Tibial nerve (tissue), 4 donors: ENCODE measurements around the gene SMAD2. TPM values are rescaled to one million over a fixed set of nuclear protein-coding genes. Genes with fewer than 3 reads are reported as not detected.

Experiments used
- DNase-seq, 2 donors: peaks; one replicate each; pipeline ENCODE4 v3.0.0-alpha.2; 2019; ENCODE audit warnings: low spot score in 2 of 2
- H3K27ac ChIP-seq, 4 donors: fragments of 200-600 bp; sonication (generic) in 3 of 4; one replicate each; pipeline ENCODE4 v1.5.1; 2017 to 2019; ENCODE audit warnings: mild to moderate bottlenecking in 1 of 4
- H3K27me3 ChIP-seq, 2 donors: fragments of 200-600 bp; sonication (generic) in 1 of 2; one replicate each; pipeline versions ENCODE4 v1.5.1 to v1.6.0; 2017 to 2019
- H3K36me3 ChIP-seq, 3 donors: fragments of 200-600 bp; sonication (generic); one replicate each; pipeline ENCODE4 v1.5.1; 2018 to 2019
- H3K4me1 ChIP-seq, 4 donors: fragments of 200-600 bp; sonication (generic) in 3 of 4; one replicate each; pipeline ENCODE4 v1.5.1; 2017 to 2019
- H3K4me3 ChIP-seq, 4 donors: fragments of 200-600 bp; sonication (generic) in 3 of 4; one replicate each; pipeline ENCODE4 v1.5.1; 2017 to 2019; ENCODE audit warnings: mild to moderate bottlenecking in 1 of 4, moderate library complexity in 1 of 4
- H3K9me3 ChIP-seq, 4 donors: fragments of 200-600 bp; sonication (generic) in 3 of 4; one replicate each; pipeline ENCODE4 v1.5.1; 2017 to 2019
- CTCF ChIP-seq, 5 experiments: fragments of 200-600 bp in 3 of 5; fragments of 450-650 bp in 2 of 5; sonication (generic) in 3 of 5; IDR thresholded peaks; one replicate each; pipeline ENCODE4 v1.5.1; 2016 to 2019; ENCODE audit warnings: antibody characterized with exemption in 5 of 5, mild to moderate bottlenecking in 3 of 5, moderate library complexity in 2 of 5
- EP300 ChIP-seq, 2 donors: sonication (generic); formaldehyde crosslinking; IDR thresholded peaks; one replicate each; pipeline ENCODE4 v1.6.1; 2017; ENCODE audit warnings: antibody characterized with exemption in 2 of 2, mild to moderate bottlenecking in 1 of 2
- POLR2A ChIP-seq, 2 donors: fragments of 450-650 bp; IDR thresholded peaks; one replicate each; pipeline ENCODE4 v1.6.1; 2017; ENCODE audit warnings: antibody characterized with exemption in 2 of 2, mild to moderate bottlenecking in 2 of 2, moderate library complexity in 2 of 2
- WGBS, 2 donors: methylation state at CpG; one replicate each; pipeline ENCODE4 v1.1.5; 2018; 5-methylcytosine and 5-hydroxymethylcytosine counted together
- total RNA-seq, 4 donors: library from RNA; depleted of rRNA; stranded (reverse); fragments of >200 nt; gene quantifications; one replicate each; pipeline ENCODE4 v1.1.0, GENCODE V29; 2016

SMAD2 gene
- total RNA-seq, 4 donors from 2014 or later, result 34.8 to 54.5 (median 45.5) TPM

- no peak for TF ChIP-seq POLR2A (IDR thresholded peaks at IDR 0.05)
- TF ChIP-seq EP300 (IDR thresholded peaks at IDR 0.05), result no peak
- TF ChIP-seq CTCF (IDR thresholded peaks at IDR 0.05), result no peak
- no peak for DNase-seq
- no peaks in the 10 kb centered on the region for H3K9me3 ChIP-seq
- 78 to 81% methylated on average over 3 of the region's 3 CpGs for WGBS, 2 donors
- H3K4me3 ChIP-seq, result no peak overlapping the region
- peaks cover 0 to 21% (median 4%) of the 10 kb centered on the region in 4 donors for H3K4me1 ChIP-seq
- H3K27ac ChIP-seq, result no peak overlapping the region
- H3K36me3 ChIP-seq, result peaks cover 0 to 11% (median 0%) of the 10 kb centered on the region in 3 donors
- no peaks in the 10 kb centered on the region for H3K27me3 ChIP-seq
Measured at GRCh38 chr18:47877892-47878291, 52.6 kb downstream of the SMAD2 start.

GRCh38 chr18:47876813-47877212, 53.6 kb downstream of the SMAD2 start:
- Histone ChIP-seq H3K27me3 (no peaks in the 10 kb centered on the region), H3K27ac (no peak overlapping the region), H3K36me3 (peaks cover 0 to 11% (median 0%) of the 10 kb centered on the region in 3 donors), H3K4me1 (peaks cover 0 to 21% (median 4%) of the 10 kb centered on the region in 4 donors), H3K4me3 (no peak overlapping the region), H3K9me3 (no peaks in the 10 kb centered on the region)
- TF ChIP-seq POLR2A (IDR thresholded peaks at IDR 0.05) (no peak), CTCF (IDR thresholded peaks at IDR 0.05) (no peak), EP300 (IDR thresholded peaks at IDR 0.05) (no peak)
- DNase-seq, result no peak
- WGBS, 2 donors, result 89 to 94% methylated on average over 2 of the region's 2 CpGs

GRCh38 chr18:47873625-47874024, 56.8 kb downstream of the SMAD2 start:
- Histone ChIP-seq H3K27ac (no peak overlapping the region), H3K27me3 (no peaks in the 10 kb centered on the region), H3K9me3 (no peaks in the 10 kb centered on the region), H3K4me1 (peaks cover 0 to 36% (median 11%) of the 10 kb centered on the region in 4 donors), H3K36me3 (no peaks in the 10 kb centered on the region), H3K4me3 (no peak overlapping the region)
- TF ChIP-seq POLR2A (IDR thresholded peaks at IDR 0.05) (no peak), EP300 (IDR thresholded peaks at IDR 0.05) (no peak)
- no peak for DNase-seq

GRCh38 chr18:47872426-47872825, 58.0 kb downstream of the SMAD2 start:
- no peaks in the 10 kb centered on the region for H3K27me3 ChIP-seq
- no peak for TF ChIP-seq EP300 (IDR thresholded peaks at IDR 0.05)
- no peak for TF ChIP-seq POLR2A (IDR thresholded peaks at IDR 0.05)
- no peak for TF ChIP-seq CTCF (IDR thresholded peaks at IDR 0.05)
- H3K4me3 ChIP-seq, result no peak overlapping the region
- H3K4me1 ChIP-seq, result peaks cover 0 to 36% (median 11%) of the 10 kb centered on the region in 4 donors
- no peak overlapping the region for H3K27ac ChIP-seq
- H3K9me3 ChIP-seq, result no peaks in the 10 kb centered on the region
- no peak for DNase-seq
- no peaks in the 10 kb centered on the region for H3K36me3 ChIP-seq
- WGBS, 2 donors, result 94 to 96% methylated on average over 6 of the region's 6 CpGs

GRCh38 chr18:47871288-47871687, 59.2 kb downstream of the SMAD2 start:
- DNase-seq, result no peak
- H3K27me3 ChIP-seq, result no peaks in the 10 kb centered on the region
- no peak overlapping the region for H3K4me3 ChIP-seq
- TF ChIP-seq EP300 (IDR thresholded peaks at IDR 0.05) (no peak), CTCF (IDR thresholded peaks at IDR 0.05) (no peak), POLR2A (IDR thresholded peaks at IDR 0.05) (no peak)
- no peaks in the 10 kb centered on the region for H3K36me3 ChIP-seq
- peaks cover 0 to 36% (median 11%) of the 10 kb centered on the region in 4 donors for H3K4me1 ChIP-seq
- WGBS, 2 donors, result 84 to 91% methylated on average over 3 of the region's 3 CpGs
- H3K9me3 ChIP-seq, result no peaks in the 10 kb centered on the region
- no peak overlapping the region for H3K27ac ChIP-seq

- no peak for DNase-seq
- H3K4me1 ChIP-seq, result peaks cover 0 to 33% (median 11%) of the 10 kb centered on the region in 4 donors
Measured at GRCh38 chr18:47870605-47871004, 59.9 kb downstream of the SMAD2 start.

More at GRCh38 chr18:47870605-47871004, 59.9 kb downstream of the SMAD2 start:
- Histone ChIP-seq H3K36me3 (no peaks in the 10 kb centered on the region), H3K9me3 (no peaks in the 10 kb centered on the region), H3K4me3 (no peak overlapping the region), H3K27ac (no peak overlapping the region), H3K27me3 (no peaks in the 10 kb centered on the region)
- 73 to 79% methylated on average over 1 of the region's 1 CpG for WGBS, 2 donors
- no peak for TF ChIP-seq POLR2A (IDR thresholded peaks at IDR 0.05)
- no peak for TF ChIP-seq CTCF (IDR thresholded peaks at IDR 0.05)
- TF ChIP-seq EP300 (IDR thresholded peaks at IDR 0.05), result no peak
